GM15510 (cell line): Measurements from ENCODE around the gene TMEM53.

ENCODE experiments used
- POLR2A ChIP-seq: IDR thresholded peaks from 3 replicates; pipeline ENCODE4 v1.6.1; 2011; ENCODE audit warnings: borderline replicate concordance; ENCODE audit not compliant: insufficient read length; ENCODE audit errors: extremely low read depth

Gene TMEM53

GRCh38 chr1:44707112-44707881 is 33.0 kb upstream of the TMEM53 start:
- no peak for TF ChIP-seq POLR2A

- TF ChIP-seq POLR2A = no peak
Measured at GRCh38 chr1:44705938-44706337, 31.7 kb upstream of the TMEM53 start.

GRCh38 chr1:44705470-44705869 is 31.2 kb upstream of the TMEM53 start:
- TF ChIP-seq POLR2A = no peak

- TF ChIP-seq POLR2A = no peak
Measured at GRCh38 chr1:44701141-44701573, 26.9 kb upstream of the TMEM53 start.

DNA sequence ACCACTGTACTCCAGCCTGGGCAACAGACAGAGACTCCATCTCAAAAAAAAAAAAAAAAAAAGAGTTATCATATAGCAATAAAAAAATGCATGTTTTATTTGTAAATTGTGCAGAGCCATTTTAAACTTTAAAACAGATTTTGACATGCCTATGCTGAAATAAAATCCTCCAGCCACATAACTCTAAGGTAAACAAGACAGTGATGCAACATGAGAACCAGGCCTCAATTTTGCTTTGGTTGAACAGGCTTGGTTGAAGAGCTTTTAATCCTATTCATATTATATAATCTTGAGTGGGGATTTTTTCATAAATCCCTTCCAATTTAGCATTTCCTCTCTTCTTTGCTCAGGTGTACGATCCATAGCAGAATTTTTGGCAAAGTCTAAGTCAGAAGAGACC is 26.3 kb upstream of the TMEM53 start:
- TF ChIP-seq POLR2A = no peak

DNA sequence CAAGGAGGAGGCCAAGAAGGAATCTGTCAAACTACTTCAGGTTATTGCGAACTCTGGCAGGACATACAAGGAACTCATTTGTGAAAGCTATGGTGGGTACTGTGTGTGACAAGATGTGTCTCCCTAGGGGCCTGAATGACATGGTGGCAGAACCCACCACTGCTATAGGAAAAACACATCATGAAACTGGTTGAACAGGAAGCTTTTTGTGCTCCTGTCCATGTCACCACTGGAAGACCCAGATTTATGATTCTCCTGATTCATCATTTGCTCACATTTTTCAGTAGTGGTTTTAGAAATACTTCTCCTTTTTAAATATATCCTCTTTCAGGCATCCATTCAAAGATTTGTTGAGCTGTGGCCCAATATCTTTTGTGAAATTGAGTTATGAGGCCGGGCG is 23.9 kb upstream of the TMEM53 start:
- TF ChIP-seq POLR2A = no peak

GRCh38 chr1:44696789-44697345 is 22.6 kb upstream of the TMEM53 start:
- peak; percentile 39 for TF ChIP-seq POLR2A

GRCh38 chr1:44696101-44696500 is 21.8 kb upstream of the TMEM53 start:
- no peak for TF ChIP-seq POLR2A

DNA sequence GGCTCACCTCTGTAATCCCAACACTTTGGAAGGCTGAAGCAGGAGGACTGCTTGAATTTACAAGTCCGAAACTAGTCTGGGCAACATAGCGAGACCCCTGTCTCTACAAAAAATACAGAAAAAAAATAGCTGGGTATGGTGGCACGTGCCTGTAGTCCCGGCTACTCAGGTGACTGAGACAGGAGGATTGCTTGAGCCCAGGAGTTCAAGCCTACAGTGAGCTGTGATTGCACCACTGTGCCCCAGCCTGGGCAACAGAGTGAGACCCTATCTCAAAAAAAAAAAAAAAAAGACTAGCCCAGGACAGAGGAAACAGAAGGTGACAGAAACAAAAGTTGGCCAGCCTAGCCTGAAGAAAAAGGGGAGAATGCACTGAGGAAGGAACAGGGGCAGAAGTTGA is 21.4 kb upstream of the TMEM53 start:
- TF ChIP-seq POLR2A = no peak

GRCh38 chr1:44694863-44695478 is 20.7 kb upstream of the TMEM53 start:
- no peak for TF ChIP-seq POLR2A

- no peak for TF ChIP-seq POLR2A
Measured at GRCh38 chr1:44693900-44694299, 19.6 kb upstream of the TMEM53 start.

GRCh38 chr1:44693159-44693558 is 18.9 kb upstream of the TMEM53 start:
- no peak for TF ChIP-seq POLR2A

GRCh38 chr1:44689447-44689765 is 15.1 kb upstream of the TMEM53 start:
- TF ChIP-seq POLR2A = no peak

DNA sequence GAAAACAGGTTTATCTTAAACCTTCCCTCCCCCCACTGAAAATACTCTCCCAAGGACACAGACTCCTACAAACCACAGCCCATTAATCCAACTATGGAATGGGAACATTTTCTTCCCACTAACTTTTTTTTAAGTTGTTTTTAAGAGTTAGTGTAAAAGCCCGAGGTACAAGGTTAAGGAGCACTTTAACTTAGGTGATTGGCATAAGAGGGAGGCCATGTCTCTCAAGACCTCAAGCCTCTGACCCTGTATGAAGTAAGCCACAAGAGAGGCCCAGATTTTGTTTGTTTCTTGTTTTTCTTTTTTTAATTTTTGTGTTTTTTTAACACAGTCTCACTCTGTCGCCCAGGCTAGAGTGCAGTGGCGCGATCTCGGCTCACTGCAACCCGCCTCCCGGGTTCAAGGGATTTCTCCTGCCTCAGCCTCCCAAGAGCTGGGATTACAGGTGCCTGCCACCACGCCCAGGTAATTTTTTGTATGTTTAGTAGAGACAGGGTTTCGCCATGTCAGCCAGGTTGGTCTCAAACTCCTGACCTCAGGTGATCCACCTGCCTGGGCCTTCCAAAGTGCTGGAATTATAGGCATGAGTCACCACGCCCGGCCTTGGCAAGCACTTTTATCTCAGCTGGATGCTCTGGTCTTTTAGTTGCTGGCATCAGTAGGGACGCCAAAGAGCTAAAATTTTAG is 14.6 kb upstream of the TMEM53 start:
- no peak for TF ChIP-seq POLR2A

DNA sequence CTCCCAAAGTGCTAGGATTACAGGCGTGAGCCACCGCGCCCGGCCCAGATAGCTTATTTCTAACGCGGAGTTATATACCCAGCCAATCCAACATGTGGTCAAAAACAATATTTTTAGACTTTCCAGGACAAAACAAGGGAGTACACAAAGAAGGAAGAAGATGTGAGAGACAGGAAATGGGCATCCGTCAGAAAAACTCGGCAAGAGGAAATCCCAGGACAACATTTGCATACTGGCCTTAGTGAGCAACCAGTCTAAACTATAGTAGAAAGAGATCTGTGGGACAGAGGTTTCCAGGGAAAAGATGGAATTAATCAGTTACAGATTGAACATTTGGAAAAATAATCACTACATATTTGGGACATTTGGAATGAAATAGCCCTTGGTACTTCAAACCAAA is 11.6 kb upstream of the TMEM53 start:
- no peak for TF ChIP-seq POLR2A
